OCI-LY1 (cell line): ENCODE data around the gene LSS.

Experiments
- H2AFZ ChIP-seq: fragments of 200-600 bp; sonication (generic), shearing (Covaris generic); 2 replicates; pipeline ENCODE4 v1.6.0; 2014; ENCODE audit warnings: antibody characterized with exemption, mild to moderate bottlenecking, low read length
- H3F3A ChIP-seq: fragments of 200-600 bp; sonication (generic), shearing (Covaris generic); 2 replicates; pipeline ENCODE4 v1.6.0; 2014; ENCODE audit warnings: mild to moderate bottlenecking, antibody characterized with exemption, low read length, moderate library complexity; ENCODE audit not compliant: insufficient read depth
- H3K27ac ChIP-seq: fragments of 200-600 bp; sonication (generic); 2 replicates; pipeline ENCODE4 v1.5.1; 2014; ENCODE audit warnings: low read length, mixed run types, mild to moderate bottlenecking, low read depth; ENCODE audit not compliant: poor library complexity, severe bottlenecking
- H3K27me3 ChIP-seq: fragments of 200-600 bp; sonication (generic); 2 replicates; pipeline ENCODE4 v1.6.0; 2014; ENCODE audit warnings: antibody characterized with exemption, mild to moderate bottlenecking, low read length, moderate library complexity; ENCODE audit not compliant: insufficient read depth
- H3K36me3 ChIP-seq: fragments of 200-600 bp; sonication (generic); 2 replicates; pipeline ENCODE4 v1.6.1; 2014; ENCODE audit warnings: mild to moderate bottlenecking, antibody characterized with exemption, low read length, moderate library complexity, mixed read lengths; ENCODE audit not compliant: insufficient read depth
- H3K4me1 ChIP-seq: fragments of 200-600 bp; sonication (generic); 2 replicates; pipeline ENCODE4 v1.5.1; 2014; ENCODE audit warnings: mild to moderate bottlenecking, low read length, moderate library complexity; ENCODE audit not compliant: insufficient read depth, severe bottlenecking
- H3K4me2 ChIP-seq: fragments of 200-600 bp; sonication (generic), shearing (Covaris generic); 2 replicates; pipeline ENCODE4 v1.6.1; 2014; ENCODE audit warnings: low read length
- H3K4me3 ChIP-seq: fragments of 200-600 bp; sonication (generic); 2 replicates; pipeline ENCODE4 v1.5.1; 2014; ENCODE audit warnings: low read length, low read depth, mild to moderate bottlenecking, mixed read lengths; ENCODE audit not compliant: poor library complexity, severe bottlenecking
- H3K79me2 ChIP-seq: fragments of 200-600 bp; shearing (Covaris generic); 2 replicates; pipeline ENCODE4 v1.6.1; 2016; ENCODE audit warnings: mixed run types, low read length, mixed read lengths; ENCODE audit not compliant: insufficient read depth
- H3K9ac ChIP-seq: fragments of 200-600 bp; sonication (generic), shearing (Covaris generic); 2 replicates; pipeline ENCODE4 v1.6.1; 2014; ENCODE audit warnings: mild to moderate bottlenecking, low read length, mixed read lengths
- H3K9me2 ChIP-seq: fragments of 200-600 bp; sonication (generic), shearing (Covaris generic); 2 replicates; pipeline ENCODE4 v1.6.1; 2014; ENCODE audit warnings: low read depth, mild to moderate bottlenecking, low read length, mixed read lengths
- H3K9me3 ChIP-seq: fragments of 200-600 bp; shearing (Covaris generic); 2 replicates; pipeline ENCODE4 v1.6.1; 2014; ENCODE audit warnings: low read length, mixed read lengths
- H4K20me1 ChIP-seq: fragments of 200-600 bp; sonication (generic), shearing (Covaris generic); 2 replicates; pipeline ENCODE4 v1.6.0; 2016; ENCODE audit warnings: mild to moderate bottlenecking, low read length; ENCODE audit not compliant: insufficient read depth
- CTCF ChIP-seq: fragments of 200-600 bp; sonication (generic), shearing (Covaris generic); IDR thresholded peaks from 2 replicates; pipeline ENCODE4 v1.5.1; 2017; ENCODE audit warnings: mild to moderate bottlenecking, antibody characterized with exemption, low read length, moderate library complexity, mixed read lengths
- EZH2 ChIP-seq: fragments of 200-600 bp; sonication (generic), shearing (Covaris generic); IDR thresholded peaks from 2 replicates; pipeline ENCODE4 v1.8.0; 2017; ENCODE audit warnings: borderline replicate concordance, mixed run types, mild to moderate bottlenecking, antibody characterized with exemption, low read length, moderate library complexity, mixed read lengths

LSS gene

DNA sequence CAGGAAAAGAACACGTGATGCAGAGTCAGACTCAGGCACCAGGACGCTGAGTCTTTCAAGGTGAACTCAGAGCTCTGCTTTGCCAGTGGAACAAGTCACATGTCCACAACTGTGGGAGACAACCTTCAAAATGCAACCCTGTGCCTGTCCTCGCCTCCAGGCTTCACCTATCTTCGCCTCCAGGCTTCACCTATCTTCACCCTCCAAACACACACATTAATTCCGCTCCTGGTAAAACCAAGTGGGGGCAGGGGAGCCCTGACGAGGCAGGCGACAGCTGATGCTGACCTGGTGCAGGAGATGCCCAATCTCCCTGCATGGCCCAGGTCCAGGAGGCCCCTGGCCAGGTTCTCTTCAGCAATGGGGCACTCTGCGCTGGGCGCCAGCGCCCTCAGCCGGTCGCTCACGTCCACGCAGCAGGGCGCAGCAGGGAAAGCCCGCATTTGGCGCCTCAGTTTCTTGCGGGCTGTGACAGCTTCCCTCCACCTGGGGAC, 28.0 kb upstream of the LSS start:
- Histone ChIP-seq H3K9ac (no peak overlapping the region), H3K9me3 (no peaks in the 10 kb centered on the region), H3K79me2 (no peaks in the 10 kb centered on the region), H3K27ac (no peak overlapping the region), H3K36me3 (peaks cover 93% of the 10 kb centered on the region), H3F3A (no peaks in the 10 kb centered on the region), H3K4me1 (peaks cover 20% of the 10 kb centered on the region), H3K4me3 (no peak overlapping the region), H3K27me3 (no peaks in the 10 kb centered on the region), H3K4me2 (no peak overlapping the region), H2AFZ (no peak overlapping the region), H4K20me1 (no peaks in the 10 kb centered on the region), H3K9me2 (no peaks in the 10 kb centered on the region)
- 0 out of 2 replicates have a peak, but pooled peaks have one; percentile 10 for TF ChIP-seq CTCF
- TF ChIP-seq EZH2 = no peak

DNA sequence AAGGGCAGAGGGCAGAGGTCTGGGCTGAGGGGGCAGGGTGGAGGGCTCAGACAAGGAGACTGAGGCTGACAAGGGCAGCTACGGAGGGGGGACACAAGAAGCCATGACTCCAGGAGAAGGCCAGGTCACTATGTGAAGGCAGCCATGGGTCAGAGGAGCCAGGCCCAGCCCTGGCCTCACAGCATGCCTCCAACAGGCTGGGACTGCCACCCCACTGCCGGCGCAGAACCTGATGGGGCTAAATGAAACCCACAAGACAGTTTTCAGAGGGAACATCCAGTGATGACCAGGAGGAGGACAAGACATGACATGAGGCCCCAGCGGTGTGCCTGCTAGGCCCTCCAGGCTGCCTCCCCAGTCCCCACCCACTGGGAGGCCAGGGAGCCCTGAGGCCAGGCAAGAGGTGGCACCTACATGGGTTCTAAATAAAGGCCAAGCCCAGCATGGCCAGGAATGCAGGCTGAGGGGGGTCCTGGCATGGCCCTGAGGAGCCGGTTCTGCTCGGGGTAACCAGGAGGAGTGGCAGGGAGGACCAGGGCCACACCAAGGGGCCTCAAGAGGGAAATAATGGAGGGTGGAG, 27.3 kb upstream of the LSS start:
- no peak overlapping the region for H3K4me2 ChIP-seq
- H3F3A ChIP-seq = no peaks in the 10 kb centered on the region
- H3K27ac ChIP-seq = no peak overlapping the region
- no peaks in the 10 kb centered on the region for H3K9me2 ChIP-seq
- H4K20me1 ChIP-seq = no peaks in the 10 kb centered on the region
- TF ChIP-seq EZH2 (no peak), CTCF (no peak)
- H3K27me3 ChIP-seq = no peaks in the 10 kb centered on the region
- peaks cover 27% of the 10 kb centered on the region for H3K4me1 ChIP-seq
- no peaks in the 10 kb centered on the region for H3K9me3 ChIP-seq
- H3K4me3 ChIP-seq = no peak overlapping the region
- H3K36me3 ChIP-seq = peaks cover 93% of the 10 kb centered on the region
- H2AFZ ChIP-seq = no peak overlapping the region
- H3K9ac ChIP-seq = no peak overlapping the region
- H3K79me2 ChIP-seq = no peaks in the 10 kb centered on the region

DNA sequence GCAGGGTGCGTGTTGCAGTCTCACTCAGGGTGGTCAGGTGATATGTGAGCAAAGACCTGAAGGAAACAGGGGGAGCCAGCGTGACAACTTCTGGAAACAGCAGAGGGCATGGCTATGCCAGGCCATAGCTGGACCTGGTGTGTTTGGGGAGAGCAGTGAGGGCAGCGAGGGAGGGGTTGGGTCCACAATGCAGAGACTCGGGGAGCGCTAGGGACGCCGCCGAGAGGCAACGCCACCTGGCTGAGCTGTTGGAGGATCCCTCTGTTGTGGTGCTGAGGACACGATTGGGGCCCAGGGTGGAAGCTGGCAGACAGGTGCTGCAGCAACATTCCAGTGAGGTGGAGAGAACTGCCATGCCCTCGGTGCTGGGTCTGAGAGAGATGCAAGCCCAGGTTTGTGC, 26.6 kb upstream of the LSS start:
- Histone ChIP-seq H3K9me3 (no peaks in the 10 kb centered on the region), H3K9me2 (no peaks in the 10 kb centered on the region), H3K9ac (no peak overlapping the region), H3K27ac (no peak overlapping the region), H3K36me3 (peaks cover 94% of the 10 kb centered on the region), H3K4me2 (no peak overlapping the region), H3F3A (no peaks in the 10 kb centered on the region), H4K20me1 (no peaks in the 10 kb centered on the region), H2AFZ (no peak overlapping the region), H3K4me1 (peaks cover 34% of the 10 kb centered on the region), H3K27me3 (no peaks in the 10 kb centered on the region), H3K79me2 (no peaks in the 10 kb centered on the region), H3K4me3 (no peak overlapping the region)
- no peak for TF ChIP-seq CTCF
- no peak for TF ChIP-seq EZH2
